Measurements from ENCODE around the gene KASH5.
"Not testable (repeated sequence)": the region's sequence is repeated elsewhere in the genome, so short reads cannot be mapped to it uniquely, and the experiment has no call there.

KASH5 gene

GRCh38 chr19:49453757-49454240, 65.8 kb downstream of the KASH5 start:
- H3K9me3 ChIP-seq (ENCODE audit: control insufficient read depth, low read length), result no peaks in the 10 kb centered on the region
- peaks cover 50% of the 10 kb centered on the region for H3K4me1 ChIP-seq (ENCODE audit: control insufficient read depth, insufficient read depth, low read length)
- peaks cover 2% of the 10 kb centered on the region for H3K36me3 ChIP-seq (ENCODE audit: control insufficient read depth, insufficient read depth, low read length, severe bottlenecking)
- no peak for DNase-seq (ENCODE audit: low read depth)
- no peaks in the 10 kb centered on the region for H3K27me3 ChIP-seq (replicated peaks; ENCODE audit: control insufficient read depth, insufficient read depth, low read length)
- H3K4me3 ChIP-seq (ENCODE audit: low read length), result peak overlapping the region; percentile 96
- H3K9ac ChIP-seq (ENCODE audit: low read length), result peak overlapping the region; percentile 99

- Histone ChIP-seq H3K4me1 (ENCODE audit: control insufficient read depth, insufficient read depth, low read length) (peaks cover 52% of the 10 kb centered on the region), H3K27me3 (replicated peaks; ENCODE audit: control insufficient read depth, insufficient read depth, low read length) (no peaks in the 10 kb centered on the region), H3K36me3 (ENCODE audit: control insufficient read depth, insufficient read depth, low read length, severe bottlenecking) (peaks cover 10% of the 10 kb centered on the region), H3K9ac (ENCODE audit: low read length) (peak overlapping the region; percentile 82), H3K9me3 (ENCODE audit: control insufficient read depth, low read length) (no peaks in the 10 kb centered on the region), H3K4me3 (ENCODE audit: low read length) (no peak overlapping the region)
- peak; percentile 79 for DNase-seq (ENCODE audit: low read depth)
Measured at GRCh38 chr19:49455773-49456172, 67.7 kb downstream of the KASH5 start.

GRCh38 chr19:49456326-49456725, 68.3 kb downstream of the KASH5 start:
- DNase-seq (ENCODE audit: low read depth), result peak; percentile 58
- H3K4me1 ChIP-seq (ENCODE audit: control insufficient read depth, insufficient read depth, low read length), result peaks cover 51% of the 10 kb centered on the region
- peaks cover 10% of the 10 kb centered on the region for H3K36me3 ChIP-seq (ENCODE audit: control insufficient read depth, insufficient read depth, low read length, severe bottlenecking)
- H3K9me3 ChIP-seq (ENCODE audit: control insufficient read depth, low read length), result no peaks in the 10 kb centered on the region
- H3K4me3 ChIP-seq (ENCODE audit: low read length), result peak overlapping the region; percentile 21
- H3K27me3 ChIP-seq (replicated peaks; ENCODE audit: control insufficient read depth, insufficient read depth, low read length), result no peaks in the 10 kb centered on the region
- H3K9ac ChIP-seq (ENCODE audit: low read length), result peak overlapping the region; percentile 82

GRCh38 chr19:49458567-49458903, 70.5 kb downstream of the KASH5 start:
- peak overlapping the region; percentile 82 for H3K9ac ChIP-seq (ENCODE audit: low read length)
- no peaks in the 10 kb centered on the region for H3K9me3 ChIP-seq (ENCODE audit: control insufficient read depth, low read length)

GRCh38 chr19:49459388-49459787, 71.3 kb downstream of the KASH5 start:
- Histone ChIP-seq H3K36me3 (ENCODE audit: control insufficient read depth, insufficient read depth, low read length, severe bottlenecking) (peaks cover 11% of the 10 kb centered on the region), H3K9me3 (ENCODE audit: control insufficient read depth, low read length) (no peaks in the 10 kb centered on the region), H3K27me3 (replicated peaks; ENCODE audit: control insufficient read depth, insufficient read depth, low read length) (no peaks in the 10 kb centered on the region), H3K4me3 (ENCODE audit: low read length) (no peak overlapping the region), H3K4me1 (ENCODE audit: control insufficient read depth, insufficient read depth, low read length) (peaks cover 44% of the 10 kb centered on the region), H3K9ac (ENCODE audit: low read length) (peak overlapping the region; percentile 82)
- DNase-seq (ENCODE audit: low read depth), result no peak

More at GRCh38 chr19:49458567-49458903, 70.5 kb downstream of the KASH5 start:
- Histone ChIP-seq H3K36me3 (ENCODE audit: control insufficient read depth, insufficient read depth, low read length, severe bottlenecking) (peaks cover 10% of the 10 kb centered on the region), H3K4me3 (ENCODE audit: low read length) (no peak overlapping the region), H3K27me3 (replicated peaks; ENCODE audit: control insufficient read depth, insufficient read depth, low read length) (no peaks in the 10 kb centered on the region), H3K4me1 (ENCODE audit: control insufficient read depth, insufficient read depth, low read length) (peaks cover 51% of the 10 kb centered on the region)
- DNase-seq (ENCODE audit: low read depth), result no peak

GRCh38 chr19:49461130-49461529, 73.1 kb downstream of the KASH5 start:
- Histone ChIP-seq H3K36me3 (ENCODE audit: control insufficient read depth, insufficient read depth, low read length, severe bottlenecking) (peaks cover 25% of the 10 kb centered on the region), H3K4me1 (ENCODE audit: control insufficient read depth, insufficient read depth, low read length) (peaks cover 31% of the 10 kb centered on the region)
- not testable (repeated sequence) for H3K4me3 ChIP-seq (ENCODE audit: low read length); H3K27me3 ChIP-seq (replicated peaks; ENCODE audit: control insufficient read depth, insufficient read depth, low read length); H3K9me3 ChIP-seq (ENCODE audit: control insufficient read depth, low read length); H3K9ac ChIP-seq (ENCODE audit: low read length); DNase-seq (ENCODE audit: low read depth)

- DNase-seq (ENCODE audit: low read depth), result no peak
- no peaks in the 10 kb centered on the region for H3K27me3 ChIP-seq (replicated peaks; ENCODE audit: control insufficient read depth, insufficient read depth, low read length)
- no peak overlapping the region for H3K4me3 ChIP-seq (ENCODE audit: low read length)
- H3K9me3 ChIP-seq (ENCODE audit: control insufficient read depth, low read length), result no peaks in the 10 kb centered on the region
- H3K9ac ChIP-seq (ENCODE audit: low read length), result no peak overlapping the region
- peaks cover 25% of the 10 kb centered on the region for H3K4me1 ChIP-seq (ENCODE audit: control insufficient read depth, insufficient read depth, low read length)
- peaks cover 29% of the 10 kb centered on the region for H3K36me3 ChIP-seq (ENCODE audit: control insufficient read depth, insufficient read depth, low read length, severe bottlenecking)
Measured at GRCh38 chr19:49461656-49462055, 73.6 kb downstream of the KASH5 start.

GRCh38 chr19:49462492-49462891, 74.4 kb downstream of the KASH5 start:
- Histone ChIP-seq H3K4me1 (ENCODE audit: control insufficient read depth, insufficient read depth, low read length) (peaks cover 21% of the 10 kb centered on the region), H3K9me3 (ENCODE audit: control insufficient read depth, low read length) (no peaks in the 10 kb centered on the region), H3K36me3 (ENCODE audit: control insufficient read depth, insufficient read depth, low read length, severe bottlenecking) (peaks cover 35% of the 10 kb centered on the region), H3K9ac (ENCODE audit: low read length) (no peak overlapping the region), H3K4me3 (ENCODE audit: low read length) (no peak overlapping the region), H3K27me3 (replicated peaks; ENCODE audit: control insufficient read depth, insufficient read depth, low read length) (no peaks in the 10 kb centered on the region)
- no peak for DNase-seq (ENCODE audit: low read depth)

- Histone ChIP-seq H3K9ac (ENCODE audit: low read length) (no peak overlapping the region), H3K9me3 (ENCODE audit: control insufficient read depth, low read length) (no peaks in the 10 kb centered on the region), H3K36me3 (ENCODE audit: control insufficient read depth, insufficient read depth, low read length, severe bottlenecking) (peaks cover 35% of the 10 kb centered on the region), H3K27me3 (replicated peaks; ENCODE audit: control insufficient read depth, insufficient read depth, low read length) (no peaks in the 10 kb centered on the region), H3K4me1 (ENCODE audit: control insufficient read depth, insufficient read depth, low read length) (peaks cover 12% of the 10 kb centered on the region), H3K4me3 (ENCODE audit: low read length) (no peak overlapping the region)
- no peak for DNase-seq (ENCODE audit: low read depth)
Measured at GRCh38 chr19:49463960-49464740, 76.1 kb downstream of the KASH5 start.

GRCh38 chr19:49465371-49465770, 77.3 kb downstream of the KASH5 start:
- H3K36me3 ChIP-seq (ENCODE audit: control insufficient read depth, insufficient read depth, low read length, severe bottlenecking), result peaks cover 27% of the 10 kb centered on the region
- H3K27me3 ChIP-seq (replicated peaks; ENCODE audit: control insufficient read depth, insufficient read depth, low read length), result no peaks in the 10 kb centered on the region
- DNase-seq (ENCODE audit: low read depth), result no peak
- peaks cover 17% of the 10 kb centered on the region for H3K4me1 ChIP-seq (ENCODE audit: control insufficient read depth, insufficient read depth, low read length)
- no peak overlapping the region for H3K9ac ChIP-seq (ENCODE audit: low read length)
- no peaks in the 10 kb centered on the region for H3K9me3 ChIP-seq (ENCODE audit: control insufficient read depth, low read length)
- no peak overlapping the region for H3K4me3 ChIP-seq (ENCODE audit: low read length)

All from adipocyte (in vitro differentiated cells).